ENCODE results near the gene SAMD4A. TPM values are rescaled to one million over a fixed set of nuclear protein-coding genes. Genes with fewer than 3 reads are reported as not detected.
A peak's percentile ranks its signal among the peaks of the same experiment; 100 is the strongest.

Gene SAMD4A
- total and polyA plus RNA-seq, 8 donors: 4.5 to 40.5 (median 8.0) TPM

- Histone ChIP-seq H3K27me3 (no peaks in the 10 kb centered on the region), H3K4me1 (peaks cover 9 to 14% of the 10 kb centered on the region in 2 donors), H3K4me3 (no peak overlapping the region), H3K36me3 (no peaks in the 10 kb centered on the region), H3K9me3 (no peaks in the 10 kb centered on the region), H3K27ac (no peak overlapping the region)
- intact Hi-C loops (cut with DNase I): no loop called here
- no peak for DNase-seq
- no peak for ATAC-seq
- no peak for TF ChIP-seq CTCF (IDR thresholded peaks at IDR 0.05)
Observed at GRCh38 chr14:54708161-54708560, 141.2 kb downstream of the SAMD4A start.

GRCh38 chr14:54708982-54709381 lies 142.1 kb downstream of the SAMD4A start:
- Histone ChIP-seq H3K27me3 (no peaks in the 10 kb centered on the region), H3K36me3 (no peaks in the 10 kb centered on the region), H3K4me1 (peaks cover 12 to 14% of the 10 kb centered on the region in 2 donors), H3K4me3 (no peak overlapping the region), H3K27ac (no peak overlapping the region), H3K9me3 (no peaks in the 10 kb centered on the region)
- ATAC-seq (peak; percentile 29), DNase-seq (no peak)
- intact Hi-C loops (cut with DNase I): no loop called here
- TF ChIP-seq CTCF (IDR thresholded peaks at IDR 0.05): no peak

- Histone ChIP-seq H3K4me3 (no peak overlapping the region), H3K27ac (peak overlapping the region in 1 of 2 donors; percentile 15), H3K9me3 (no peaks in the 10 kb centered on the region), H3K27me3 (no peaks in the 10 kb centered on the region), H3K4me1 (peaks cover 12 to 14% of the 10 kb centered on the region in 2 donors), H3K36me3 (no peaks in the 10 kb centered on the region)
- TF ChIP-seq CTCF (IDR thresholded peaks at IDR 0.05): no peak
- DNase-seq (no peak), ATAC-seq (peak; percentile 87)
- intact Hi-C loops (cut with DNase I): no loop called here
Observed at GRCh38 chr14:54709444-54709843, 142.5 kb downstream of the SAMD4A start.

- no peaks in the 10 kb centered on the region for H3K27me3 ChIP-seq
- no peaks in the 10 kb centered on the region for H3K9me3 ChIP-seq
- no peaks in the 10 kb centered on the region for H3K36me3 ChIP-seq
- H3K4me1 ChIP-seq: peaks cover 12 to 14% of the 10 kb centered on the region in 2 donors
- DNase-seq (no peak), ATAC-seq (no peak)
- intact Hi-C loops (cut with DNase I): loop anchor here in 1 of 2 donors (10.0 kb wide), 1 partner anchor 55 kb away; no protein-coding TSS in a partner anchor
- no peak for TF ChIP-seq CTCF (IDR thresholded peaks at IDR 0.05)
- no peak overlapping the region for H3K4me3 ChIP-seq
- peak overlapping the region in 1 of 2 donors; percentile 15 for H3K27ac ChIP-seq
Observed at GRCh38 chr14:54709867-54710266, 142.9 kb downstream of the SAMD4A start.

GRCh38 chr14:54711312-54711711 lies 144.4 kb downstream of the SAMD4A start:
- Histone ChIP-seq H3K9me3 (no peaks in the 10 kb centered on the region), H3K27me3 (no peaks in the 10 kb centered on the region), H3K27ac (peak overlapping the region; percentile 34 to 55), H3K4me3 (no peak overlapping the region), H3K4me1 (peaks cover 12 to 14% of the 10 kb centered on the region in 2 donors), H3K36me3 (no peaks in the 10 kb centered on the region)
- DNase-seq: no peak
- intact Hi-C loops (cut with DNase I): loop anchor here in 1 of 2 donors (10.0 kb wide), 1 partner anchor 53 kb away; no protein-coding TSS in a partner anchor
- no peak for ATAC-seq
- no peak for TF ChIP-seq CTCF (IDR thresholded peaks at IDR 0.05)

Data from left lung (tissue), 10 donors.